Kidney epithelial cell (primary cell): ENCODE data around the gene EPAS1. TPM values are rescaled to one million over a fixed set of nuclear protein-coding genes. Genes with fewer than 3 reads are reported as not detected.

ENCODE experiments used
- DNase-seq: peaks from one replicate; pipeline ENCODE4 v3.0.0-alpha.2; 2010; ENCODE audit warnings: low read depth
- H3K27me3 ChIP-seq: 2 replicates; pipeline ENCODE4 v1.6.0; 2011; ENCODE audit warnings: low read length; ENCODE audit not compliant: control insufficient read depth, insufficient read depth
- H3K36me3 ChIP-seq: 2 replicates; pipeline ENCODE4 v1.5.1; 2011; ENCODE audit warnings: low read length; ENCODE audit not compliant: control insufficient read depth, insufficient read depth
- H3K4me3 ChIP-seq: 2 replicates; pipeline ENCODE4 v1.5.1; 2011; ENCODE audit warnings: low read depth, mild to moderate bottlenecking, control low read depth, low read length
- CTCF ChIP-seq: IDR thresholded peaks from 2 replicates; pipeline ENCODE4 v1.5.1; 2011; ENCODE audit warnings: mild to moderate bottlenecking, moderate library complexity, low read length, control low read depth, inconsistent platforms; ENCODE audit not compliant: insufficient read depth, poor library complexity, severe bottlenecking
- total RNA-seq: library from RNA; depleted of rRNA; stranded (reverse); fragments of >200 nt; gene quantifications from 2 replicates; pipeline ENCODE4 v1.2.3, GENCODE V29; 2015

The EPAS1 gene
- total RNA-seq, 1 donor from 2014 or later: 94.3 TPM

- Histone ChIP-seq H3K36me3 (no peaks in the 10 kb centered on the region), H3K27me3 (no peaks in the 10 kb centered on the region), H3K4me3 (no peak overlapping the region)
- DNase-seq: no peak
- no peak for TF ChIP-seq CTCF
Observed at GRCh38 chr2:46379213-46380037, 82.2 kb downstream of the EPAS1 start.

- no peak overlapping the region for H3K4me3 ChIP-seq
- no peaks in the 10 kb centered on the region for H3K27me3 ChIP-seq
- no peaks in the 10 kb centered on the region for H3K36me3 ChIP-seq
- DNase-seq: no peak
- no peak for TF ChIP-seq CTCF
Observed at GRCh38 chr2:46380038-46380940, 83.1 kb downstream of the EPAS1 start.

- DNase-seq: no peak
- no peaks in the 10 kb centered on the region for H3K36me3 ChIP-seq
- no peak for TF ChIP-seq CTCF
- H3K27me3 ChIP-seq: no peaks in the 10 kb centered on the region
- no peak overlapping the region for H3K4me3 ChIP-seq
Observed at GRCh38 chr2:46381263-46381849, 84.1 kb downstream of the EPAS1 start.

- no peaks in the 10 kb centered on the region for H3K36me3 ChIP-seq
- TF ChIP-seq CTCF: no peak
- DNase-seq: no peak
Observed at GRCh38 chr2:46381871-46382270, 84.7 kb downstream of the EPAS1 start.

GRCh38 chr2:46382331-46383112, 85.3 kb downstream of the EPAS1 start:
- H3K4me3 ChIP-seq: no peak overlapping the region
- no peaks in the 10 kb centered on the region for H3K27me3 ChIP-seq
- no peak for TF ChIP-seq CTCF
- DNase-seq: no peak
- no peaks in the 10 kb centered on the region for H3K36me3 ChIP-seq

More at GRCh38 chr2:46381871-46382270, 84.7 kb downstream of the EPAS1 start:
- Histone ChIP-seq H3K4me3 (no peak overlapping the region), H3K27me3 (no peaks in the 10 kb centered on the region)
